Omental fat pad (tissue), 4 donors: Measurements from ENCODE around the gene TARDBP. TPM values are rescaled to one million over a fixed set of nuclear protein-coding genes. Genes with fewer than 3 reads are reported as not detected.
"Not testable (repeated sequence)": the region's sequence is repeated elsewhere in the genome, so short reads cannot be mapped to it uniquely, and the experiment has no call there.

Experiments
- ATAC-seq: fragments of 150-250 bp; one replicate; pipeline ENCODE4 v1.9.1; 2016; ENCODE audit warnings: mild to moderate bottlenecking, moderate library complexity; ENCODE audit not compliant: low FRiP score
- DNase-seq: peaks from one replicate; pipeline ENCODE4 v3.0.0-alpha.2; 2019; ENCODE audit warnings: low spot score
- CTCF ChIP-seq, 3 donors: fragments of 450-650 bp; IDR thresholded peaks; one replicate each; pipeline ENCODE4 v1.5.1; 2016 to 2017; ENCODE audit warnings: antibody characterized with exemption in 3 of 3, mild to moderate bottlenecking in 3 of 3, moderate library complexity in 2 of 3
- total RNA-seq, 4 donors: library from RNA; depleted of rRNA; stranded (reverse); fragments of >200 nt; gene quantifications; one replicate each; pipeline ENCODE4 v1.1.0, GENCODE V29; 2016

Gene TARDBP
- total RNA-seq, 4 donors from 2014 or later: 73.8 to 188 (median 124) TPM

DNA sequence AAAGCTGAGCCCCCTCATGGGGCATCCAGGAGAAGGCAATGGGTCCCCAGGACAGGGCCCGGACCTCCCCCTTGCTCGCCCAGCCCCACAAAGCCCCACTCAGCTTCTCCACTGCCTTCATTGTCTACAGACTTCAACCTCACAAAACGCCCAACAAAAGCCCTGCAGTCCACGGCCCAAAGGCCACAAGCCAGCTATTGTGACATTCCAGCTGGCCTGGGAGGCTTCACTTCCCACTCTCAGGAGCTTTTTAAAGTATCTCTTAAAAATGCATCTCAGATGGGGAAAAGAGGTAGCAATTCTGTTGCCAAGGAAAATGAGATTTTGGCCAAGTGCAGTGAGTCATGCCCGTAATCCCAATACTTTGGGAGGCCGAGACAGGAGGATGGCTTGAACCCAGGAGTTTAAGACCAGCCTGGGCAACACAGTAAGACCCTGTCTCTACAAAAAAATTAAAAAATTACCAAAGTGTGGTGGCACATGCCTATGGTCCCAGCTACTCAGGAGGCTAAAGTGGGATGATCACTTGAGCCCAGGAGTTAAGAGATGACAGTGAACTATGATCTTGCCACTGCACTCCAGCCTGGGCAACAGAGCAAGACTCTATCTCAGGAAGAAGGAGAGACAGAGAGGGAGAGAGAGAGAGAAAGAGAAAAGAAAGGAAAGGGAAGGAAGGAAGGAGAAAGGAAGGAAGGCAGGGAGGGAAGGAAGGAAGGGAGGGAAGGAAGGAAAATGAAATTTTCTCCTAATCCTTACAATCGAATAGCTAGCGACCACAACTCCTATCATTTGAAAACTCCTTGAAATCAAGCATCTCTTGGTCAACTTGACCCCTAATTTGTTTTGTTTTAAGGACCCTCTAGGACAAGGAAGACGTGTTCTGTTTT, 31.4 kb upstream of the TARDBP start:
- no peak for TF ChIP-seq CTCF (IDR thresholded peaks at IDR 0.05)
- DNase-seq: no peak
- no peak for ATAC-seq

DNA sequence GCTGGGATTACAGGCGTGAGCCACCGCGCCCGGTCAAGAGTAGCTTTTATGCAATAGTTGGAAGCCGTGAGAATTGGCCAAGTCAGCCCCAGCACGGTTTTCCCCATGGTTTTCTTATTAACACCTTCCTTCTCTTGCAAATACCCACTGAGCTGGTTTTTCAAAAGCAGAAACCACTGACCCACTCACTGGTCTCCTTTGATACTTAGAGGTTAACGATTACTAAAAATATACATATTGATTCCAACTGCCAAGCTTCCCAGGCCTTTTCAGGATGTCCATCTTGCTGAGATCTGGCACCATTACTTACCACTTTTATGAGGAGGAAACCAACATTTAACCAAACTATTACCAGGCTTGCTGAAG, 25.9 kb upstream of the TARDBP start:
- DNase-seq: no peak
- ATAC-seq: no peak
- no peak for TF ChIP-seq CTCF (IDR thresholded peaks at IDR 0.05)

DNA sequence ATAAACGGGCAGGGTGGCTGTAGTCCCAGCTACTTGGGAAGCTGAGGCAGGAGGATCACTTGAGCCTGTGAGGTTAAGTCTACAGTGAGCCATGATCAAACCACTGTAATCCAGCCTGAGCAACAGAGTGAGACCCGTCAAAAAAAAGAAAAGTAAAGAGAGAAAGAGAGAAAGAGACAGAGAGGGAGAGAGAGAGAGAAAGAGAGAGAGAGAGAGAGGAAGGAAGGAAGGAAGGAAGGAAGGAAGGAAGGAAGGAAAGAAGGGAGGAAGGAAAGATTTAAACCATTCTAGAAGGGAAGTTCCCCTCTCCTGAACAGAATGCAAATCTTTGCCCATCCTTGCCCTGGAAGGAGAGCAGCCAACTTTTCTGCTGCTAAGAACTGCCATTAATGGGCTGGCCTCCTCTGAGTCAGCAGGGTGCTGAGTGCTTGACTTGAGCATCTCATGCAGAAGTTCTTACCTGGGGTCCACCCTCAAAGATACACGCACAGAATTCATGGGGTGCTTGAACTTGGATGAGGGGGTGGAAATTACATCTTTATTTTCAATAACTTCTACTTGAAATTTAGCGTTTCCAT, 24.5 kb upstream of the TARDBP start:
- TF ChIP-seq CTCF (IDR thresholded peaks at IDR 0.05): no peak
- no peak for ATAC-seq

DNA sequence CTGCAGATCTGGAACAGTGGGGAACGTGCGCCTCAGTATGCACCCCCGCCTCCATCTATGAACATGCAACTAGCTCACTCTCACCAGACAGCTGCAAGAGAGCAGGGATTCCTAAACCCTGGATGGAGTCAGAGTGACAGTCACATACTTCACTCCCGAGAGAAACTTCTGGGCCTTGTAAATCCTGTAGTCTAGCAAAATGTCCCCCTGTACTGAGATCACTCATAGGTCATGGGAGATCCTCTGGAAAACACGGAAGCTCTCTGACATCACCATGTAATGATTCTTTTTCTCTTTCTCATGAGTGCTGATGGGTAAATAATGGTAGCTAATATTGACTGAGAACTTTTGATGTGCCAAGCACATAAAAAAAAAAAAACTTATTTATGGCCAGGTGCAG, 23.4 kb upstream of the TARDBP start:
- no peak for DNase-seq
- no peak for ATAC-seq
- no peak for TF ChIP-seq CTCF (IDR thresholded peaks at IDR 0.05)

More for the DNA sequence above, 24.5 kb upstream of the TARDBP start:
- no peak for DNase-seq

DNA sequence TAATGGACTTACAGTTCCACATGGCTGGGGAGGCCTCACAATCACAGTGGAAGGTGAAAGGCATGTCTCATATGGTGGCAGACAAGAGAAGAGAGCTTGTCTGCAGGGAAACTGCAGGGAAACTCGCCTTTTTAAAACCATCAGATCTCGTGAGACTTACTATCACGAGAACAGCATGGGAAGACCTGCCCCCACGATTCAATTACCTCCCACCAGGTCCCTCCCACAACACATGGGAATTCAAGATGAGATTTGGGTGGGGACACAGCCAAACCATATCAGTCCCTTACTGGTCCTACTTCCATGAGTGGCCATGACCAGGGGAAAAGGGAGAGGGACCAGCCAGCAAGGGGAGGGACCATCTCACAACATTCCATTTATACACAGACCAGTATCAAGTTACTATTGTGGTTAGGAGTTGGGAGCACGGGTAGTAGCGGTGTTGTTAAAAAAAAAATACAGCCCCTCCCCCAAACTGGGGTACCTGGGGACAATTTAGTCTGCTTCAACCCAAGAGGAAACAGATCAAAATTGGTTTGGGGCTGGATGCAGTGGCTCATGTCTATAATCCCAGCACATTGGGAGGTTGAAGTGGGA, 22.4 kb upstream of the TARDBP start:
- not testable (repeated sequence) for ATAC-seq

GRCh38 chr1:10990828-10991227, 21.6 kb upstream of the TARDBP start:
- no peak for TF ChIP-seq CTCF (IDR thresholded peaks at IDR 0.05)
- DNase-seq (no peak), ATAC-seq (no peak)

More for the DNA sequence above, 22.4 kb upstream of the TARDBP start:
- not testable (repeated sequence) for DNase-seq

DNA sequence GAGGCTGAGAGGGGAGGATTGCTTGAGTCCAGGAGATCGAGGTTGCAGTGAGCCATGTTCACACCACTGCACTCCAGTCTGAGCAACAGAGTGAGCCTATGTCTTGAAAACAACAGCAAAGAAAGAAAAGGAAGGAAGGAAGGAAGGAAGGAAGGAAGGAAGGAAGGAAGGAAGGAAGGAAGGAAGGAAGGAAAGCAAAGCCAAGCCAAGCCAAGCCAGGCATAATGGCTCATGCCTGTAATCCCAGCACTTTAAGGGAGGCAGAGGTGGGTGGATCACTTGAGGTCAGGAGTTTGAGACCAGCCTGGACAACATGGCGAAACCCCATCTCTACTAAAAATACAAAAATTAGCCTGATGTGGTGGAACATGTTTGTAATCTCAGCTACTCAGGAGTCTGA, 20.4 kb upstream of the TARDBP start:
- ATAC-seq, DNase-seq: not testable (repeated sequence)

DNA sequence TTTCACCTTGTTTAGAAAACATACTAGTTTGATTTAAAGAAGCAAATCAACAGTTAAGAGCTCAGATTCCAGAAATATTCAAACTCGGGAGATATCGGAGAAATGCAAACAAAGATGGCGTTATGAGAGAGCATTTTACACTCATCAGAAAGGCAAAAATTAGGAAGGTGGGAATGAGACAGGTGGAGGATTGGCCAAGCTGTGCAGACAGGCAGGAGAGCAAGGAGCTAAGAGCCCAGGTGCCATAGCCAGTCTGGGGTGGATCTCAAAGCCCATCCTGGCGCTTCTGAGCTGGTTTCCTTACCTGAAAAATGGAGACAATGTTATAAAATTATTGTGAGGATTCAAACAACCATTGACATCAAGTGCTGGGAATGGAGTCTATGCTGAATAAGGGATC, 19.6 kb upstream of the TARDBP start:
- DNase-seq (no peak), ATAC-seq (no peak)
- no peak for TF ChIP-seq CTCF (IDR thresholded peaks at IDR 0.05)
